ENCODE measurements around the gene KPNB1. TPM values are rescaled to one million over a fixed set of nuclear protein-coding genes. Genes with fewer than 3 reads are reported as not detected.
A peak's percentile ranks its signal among the peaks of the same experiment; 100 is the strongest.

KPNB1 gene
- total RNA-seq, 2 donors from 2014 or later, result 183 to 196 TPM

DNA sequence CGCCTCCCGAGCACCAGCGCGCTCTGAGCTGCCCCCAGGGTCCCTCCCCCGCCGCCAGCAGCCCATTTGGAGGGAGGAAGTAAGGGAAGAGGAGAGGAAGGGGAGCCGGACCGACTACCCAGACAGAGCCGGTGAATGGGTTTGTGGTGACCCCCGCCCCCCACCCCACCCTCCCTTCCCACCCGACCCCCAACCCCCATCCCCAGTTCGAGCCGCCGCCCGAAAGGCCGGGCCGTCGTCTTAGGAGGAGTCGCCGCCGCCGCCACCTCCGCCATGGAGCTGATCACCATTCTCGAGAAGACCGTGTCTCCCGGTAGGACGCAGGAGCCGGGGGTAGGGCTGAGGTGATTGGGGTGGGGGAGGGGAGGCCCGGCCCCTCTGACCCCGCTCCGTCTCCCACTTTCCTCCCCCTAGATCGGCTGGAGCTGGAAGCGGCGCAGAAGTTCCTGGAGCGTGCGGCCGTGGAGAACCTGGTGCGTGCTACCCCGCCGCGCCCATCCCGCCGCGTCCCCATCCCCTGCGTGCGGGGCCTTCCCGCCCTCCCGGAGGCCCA, 329 bp downstream of the KPNB1 start:
- ATAC-seq, result peak; percentile 16
- Mint-ChIP-seq H3K27me3 (no peaks in the 10 kb centered on the region), H3K4me1 (peaks cover 37% of the 10 kb centered on the region), H3K4me3 (peak overlapping the region; percentile 96), H3K36me3 (ENCODE audit: low read depth) (peaks cover 6% of the 10 kb centered on the region), H3K27ac (peak overlapping the region; percentile 92)
- no peaks in the 10 kb centered on the region for H3K9me3 ChIP-seq (ENCODE audit: control insufficient read depth, low read length, poor library complexity, severe bottlenecking)
- DNase-seq, result no peak

DNA sequence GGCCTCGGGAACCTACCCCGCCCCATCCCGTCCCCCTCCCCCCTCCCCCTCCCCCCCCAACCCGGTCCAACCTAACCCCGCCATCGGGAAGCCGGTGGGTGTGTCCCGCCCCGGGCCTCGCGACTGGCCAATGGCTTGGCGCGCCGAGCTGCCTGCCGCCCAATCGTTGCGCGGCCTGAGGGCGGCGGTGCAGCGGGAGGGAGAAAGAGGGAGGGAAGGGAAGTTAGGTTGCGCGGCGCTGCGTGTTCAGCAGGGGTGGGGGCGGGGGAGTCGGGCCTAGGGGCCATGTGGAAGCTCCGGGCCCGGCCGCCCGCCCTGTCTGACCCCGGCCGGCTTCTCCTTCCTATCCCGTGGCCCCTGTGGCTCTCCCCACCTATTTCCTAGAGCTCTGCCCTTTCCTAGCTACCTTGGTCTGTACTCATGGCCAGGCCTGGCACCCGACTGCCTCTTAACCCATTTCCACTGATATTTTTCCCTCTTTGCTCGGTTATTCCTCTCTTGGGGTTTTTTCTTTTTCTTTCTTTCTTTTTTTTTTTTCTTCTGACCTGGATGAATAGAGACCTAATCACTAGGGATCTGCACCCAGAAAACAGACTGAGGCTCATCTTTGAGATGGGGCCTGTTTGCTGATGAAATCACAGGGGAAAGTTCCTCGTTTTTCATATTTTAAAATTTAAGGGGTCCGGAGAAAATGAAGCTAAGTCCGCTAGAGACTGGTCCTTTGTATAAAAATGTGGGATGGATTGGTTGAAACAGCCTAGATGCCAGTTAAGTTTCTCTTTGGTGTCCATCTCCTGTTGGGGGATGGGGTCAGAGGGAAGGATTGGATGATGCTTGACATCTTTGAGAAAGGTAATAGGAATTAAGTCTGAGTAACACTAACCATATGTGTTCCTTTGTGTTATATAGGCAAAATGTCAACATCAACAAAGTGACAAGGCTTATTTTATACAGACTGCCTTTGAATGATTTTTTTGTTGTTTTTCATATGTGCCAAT, 1.1 kb downstream of the KPNB1 start:
- ATAC-seq, result peak; percentile 62
- H3K36me3 Mint-ChIP-seq (ENCODE audit: low read depth), result peaks cover 6% of the 10 kb centered on the region

DNA sequence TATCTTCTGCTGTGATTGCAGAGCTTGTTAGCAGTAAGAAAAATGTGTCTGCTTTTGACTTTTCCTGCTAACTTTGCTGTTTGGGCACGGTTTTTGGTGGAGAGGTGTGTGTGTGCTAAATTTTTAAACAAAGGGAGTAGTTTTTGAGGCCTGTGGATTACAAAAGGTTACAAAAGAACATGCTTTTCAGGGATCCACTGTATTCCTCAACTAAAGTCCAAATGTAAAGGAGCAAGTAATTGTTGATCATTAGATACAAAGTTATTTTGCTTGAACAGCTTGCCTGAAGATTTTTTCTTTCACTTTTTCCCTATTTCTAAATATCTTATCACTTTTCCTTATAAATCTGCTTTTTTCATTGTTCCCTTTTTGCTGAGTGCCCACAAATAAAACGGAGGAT, 2.0 kb downstream of the KPNB1 start:
- H3K4me1 Mint-ChIP-seq, result peaks cover 45% of the 10 kb centered on the region
- no peaks in the 10 kb centered on the region for H3K27me3 Mint-ChIP-seq
- H3K4me3 Mint-ChIP-seq, result peak overlapping the region; percentile 96
- H3K9me3 ChIP-seq (ENCODE audit: control insufficient read depth, low read length, poor library complexity, severe bottlenecking), result no peaks in the 10 kb centered on the region
- ATAC-seq, result no peak
- no peak for DNase-seq
- H3K27ac Mint-ChIP-seq, result peak overlapping the region; percentile 85
- H3K36me3 Mint-ChIP-seq (ENCODE audit: low read depth), result peaks cover 6% of the 10 kb centered on the region

More for the DNA sequence above, 1.1 kb downstream of the KPNB1 start:
- H3K9me3 ChIP-seq (ENCODE audit: control insufficient read depth, low read length, poor library complexity, severe bottlenecking), result no peaks in the 10 kb centered on the region
- Mint-ChIP-seq H3K4me3 (peak overlapping the region; percentile 96), H3K27me3 (no peaks in the 10 kb centered on the region), H3K27ac (peak overlapping the region; percentile 85), H3K4me1 (peaks cover 44% of the 10 kb centered on the region)
- peak; percentile 87 to 89 (median 88) for DNase-seq

DNA sequence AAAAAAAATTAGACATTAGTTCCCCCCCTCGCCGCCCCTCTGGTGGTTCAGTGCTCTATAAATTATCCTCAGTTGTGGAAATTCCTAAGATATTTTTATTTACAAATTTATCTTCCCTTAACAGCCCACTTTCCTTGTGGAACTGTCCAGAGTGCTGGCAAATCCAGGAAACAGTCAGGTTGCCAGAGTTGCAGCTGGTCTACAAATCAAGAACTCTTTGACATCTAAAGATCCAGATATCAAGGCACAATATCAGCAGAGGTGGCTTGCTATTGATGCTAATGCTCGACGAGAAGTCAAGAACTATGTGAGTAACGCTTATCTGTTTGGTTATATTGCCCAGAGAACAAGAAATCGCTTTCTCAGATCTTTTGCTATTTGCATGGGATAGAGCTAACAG, 2.9 kb downstream of the KPNB1 start:
- Mint-ChIP-seq H3K36me3 (ENCODE audit: low read depth) (peaks cover 8% of the 10 kb centered on the region), H3K4me3 (no peak overlapping the region), H3K4me1 (peaks cover 47% of the 10 kb centered on the region), H3K27ac (no peak overlapping the region), H3K27me3 (no peaks in the 10 kb centered on the region)
- DNase-seq (no peak), ATAC-seq (no peak)
- no peaks in the 10 kb centered on the region for H3K9me3 ChIP-seq (ENCODE audit: control insufficient read depth, low read length, poor library complexity, severe bottlenecking)

DNA sequence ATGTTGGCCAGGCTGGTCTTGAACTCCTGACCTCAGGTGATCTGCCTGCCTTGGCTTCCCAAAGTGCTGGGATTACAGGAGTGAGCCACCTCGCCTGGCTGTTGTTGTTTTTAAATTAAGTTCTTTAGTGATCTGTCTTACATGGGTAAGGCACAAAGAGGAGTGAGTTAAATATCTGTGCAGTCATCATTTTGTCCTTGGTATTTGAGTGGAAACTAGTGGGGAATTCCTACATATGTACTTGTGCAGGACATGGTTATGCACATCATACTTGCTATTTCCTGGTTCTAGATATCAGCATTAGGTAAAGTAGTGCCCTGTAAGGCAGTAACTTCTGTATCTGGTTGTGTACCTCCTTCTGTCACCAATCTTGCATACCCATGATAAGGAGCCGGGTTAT, 3.7 kb downstream of the KPNB1 start:
- peaks cover 49% of the 10 kb centered on the region for H3K4me1 Mint-ChIP-seq
- H3K9me3 ChIP-seq (ENCODE audit: control insufficient read depth, low read length, poor library complexity, severe bottlenecking), result no peaks in the 10 kb centered on the region
- ATAC-seq (no peak), DNase-seq (no peak)
- H3K27ac Mint-ChIP-seq, result peak overlapping the region; percentile 16
- no peaks in the 10 kb centered on the region for H3K27me3 Mint-ChIP-seq
- H3K4me3 Mint-ChIP-seq, result peak overlapping the region; percentile 28
- peaks cover 9% of the 10 kb centered on the region for H3K36me3 Mint-ChIP-seq (ENCODE audit: low read depth)

DNA sequence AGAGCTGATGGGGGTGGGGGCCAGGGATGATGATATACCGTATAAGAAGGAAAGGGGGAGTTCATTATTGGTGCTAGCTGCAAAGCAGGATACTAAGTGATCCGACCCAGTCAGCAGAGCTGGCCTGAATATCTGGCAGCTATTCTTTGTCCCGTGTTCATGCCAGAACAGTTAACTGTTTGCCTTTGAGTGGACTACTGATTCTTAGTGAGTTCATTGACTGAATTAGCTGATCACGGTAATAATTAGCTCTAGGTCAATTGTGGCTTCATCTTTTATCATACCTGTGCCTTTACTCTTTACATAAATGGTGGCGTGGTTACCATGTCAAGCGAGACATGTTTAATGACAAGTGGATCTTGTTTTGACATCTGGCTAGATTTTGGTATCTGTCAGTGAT, 5.3 kb downstream of the KPNB1 start:
- DNase-seq (no peak), ATAC-seq (no peak)
- no peaks in the 10 kb centered on the region for H3K9me3 ChIP-seq (ENCODE audit: control insufficient read depth, low read length, poor library complexity, severe bottlenecking)
- Mint-ChIP-seq H3K27ac (peak overlapping the region; percentile 78), H3K4me3 (peak overlapping the region; percentile 28), H3K4me1 (peaks cover 50% of the 10 kb centered on the region), H3K27me3 (no peaks in the 10 kb centered on the region), H3K36me3 (ENCODE audit: low read depth) (peaks cover 10% of the 10 kb centered on the region)

DNA sequence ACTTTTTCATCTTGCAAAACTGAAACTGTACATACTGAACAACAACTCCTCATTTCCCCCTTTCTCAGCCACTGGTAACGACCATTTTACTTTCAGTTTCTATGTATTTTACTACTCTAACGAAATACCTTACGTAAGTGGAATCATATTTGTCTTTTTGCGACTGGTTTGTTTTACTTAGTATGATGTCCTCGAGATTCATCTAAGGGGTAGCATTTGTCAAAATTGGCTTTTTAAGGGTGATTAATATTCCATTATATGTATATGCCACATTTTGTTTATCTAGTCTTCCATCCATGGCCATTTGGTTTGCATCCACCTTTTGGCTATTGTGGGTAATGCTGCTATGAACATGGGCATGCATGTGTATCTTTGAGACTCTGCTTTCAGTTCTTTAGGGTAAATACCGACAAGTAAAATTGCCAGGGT, 10.4 kb downstream of the KPNB1 start:
- no peak for DNase-seq
- H3K4me3 Mint-ChIP-seq, result peak overlapping the region; percentile 87
- peak; percentile 82 for ATAC-seq
- no peaks in the 10 kb centered on the region for H3K9me3 ChIP-seq (ENCODE audit: control insufficient read depth, low read length, poor library complexity, severe bottlenecking)
- no peaks in the 10 kb centered on the region for H3K27me3 Mint-ChIP-seq
- peaks cover 32% of the 10 kb centered on the region for H3K4me1 Mint-ChIP-seq
- peak overlapping the region; percentile 91 for H3K27ac Mint-ChIP-seq
- peaks cover 8% of the 10 kb centered on the region for H3K36me3 Mint-ChIP-seq (ENCODE audit: low read depth)

DNA sequence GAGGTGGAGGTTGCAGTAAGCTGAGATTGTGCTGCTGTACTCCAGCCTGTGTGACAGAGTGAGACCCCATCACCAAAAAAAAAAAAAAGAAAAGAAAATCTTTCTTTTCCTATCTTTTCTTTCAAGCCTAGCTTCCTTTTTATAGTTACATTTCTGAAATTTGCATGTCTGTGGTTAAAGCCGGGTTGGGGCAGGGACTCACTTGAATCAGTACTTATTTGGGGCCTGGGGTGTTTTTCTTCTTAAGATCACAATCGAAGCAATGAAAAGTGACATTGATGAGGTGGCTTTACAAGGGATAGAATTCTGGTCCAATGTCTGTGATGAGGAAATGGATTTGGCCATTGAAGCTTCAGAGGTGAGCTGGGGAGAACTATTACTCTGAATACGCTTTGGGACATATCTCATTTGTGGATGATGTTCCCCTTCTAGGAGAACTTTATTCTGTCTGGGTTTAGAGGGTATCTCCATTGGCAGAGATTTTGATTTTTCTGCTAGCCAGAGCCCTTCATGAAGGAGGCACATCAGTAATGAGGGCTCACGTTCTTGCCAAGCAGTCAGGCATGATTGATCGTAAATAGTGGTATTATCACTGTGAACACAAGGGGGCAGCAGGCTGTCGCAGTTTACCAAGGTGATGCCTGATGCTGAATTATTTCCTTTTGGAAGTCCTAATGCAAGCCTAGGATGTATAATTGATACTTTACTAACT, 14.3 kb downstream of the KPNB1 start:
- H3K9me3 ChIP-seq (ENCODE audit: control insufficient read depth, low read length, poor library complexity, severe bottlenecking), result no peaks in the 10 kb centered on the region
- Mint-ChIP-seq H3K4me3 (no peak overlapping the region), H3K36me3 (ENCODE audit: low read depth) (peaks cover 14% of the 10 kb centered on the region), H3K27ac (peak overlapping the region; percentile 83), H3K4me1 (peaks cover 19% of the 10 kb centered on the region), H3K27me3 (no peaks in the 10 kb centered on the region)
- ATAC-seq, result peak; percentile 70
- peak; percentile 19 to 59 (median 24) for DNase-seq

DNA sequence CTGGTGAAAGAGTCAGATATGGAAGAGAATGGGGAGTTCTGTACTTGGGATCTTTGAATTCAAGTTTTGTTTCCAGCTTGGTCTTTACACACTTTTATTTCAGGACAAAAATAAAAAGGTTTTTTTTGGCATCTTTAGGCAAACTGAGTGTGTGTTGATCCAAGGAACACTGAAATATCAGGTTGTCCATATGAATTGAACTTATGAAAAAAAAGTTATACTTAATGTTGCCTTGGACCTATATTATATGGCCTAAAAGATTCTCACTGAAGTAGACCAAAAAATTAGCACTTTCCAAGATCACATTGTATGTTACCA, 14.9 kb downstream of the KPNB1 start:
- DNase-seq, result no peak
- Mint-ChIP-seq H3K4me1 (peaks cover 18% of the 10 kb centered on the region), H3K36me3 (ENCODE audit: low read depth) (peaks cover 14% of the 10 kb centered on the region), H3K27ac (peak overlapping the region; percentile 83), H3K27me3 (no peaks in the 10 kb centered on the region), H3K4me3 (no peak overlapping the region)
- no peaks in the 10 kb centered on the region for H3K9me3 ChIP-seq (ENCODE audit: control insufficient read depth, low read length, poor library complexity, severe bottlenecking)
- ATAC-seq, result no peak

DNA sequence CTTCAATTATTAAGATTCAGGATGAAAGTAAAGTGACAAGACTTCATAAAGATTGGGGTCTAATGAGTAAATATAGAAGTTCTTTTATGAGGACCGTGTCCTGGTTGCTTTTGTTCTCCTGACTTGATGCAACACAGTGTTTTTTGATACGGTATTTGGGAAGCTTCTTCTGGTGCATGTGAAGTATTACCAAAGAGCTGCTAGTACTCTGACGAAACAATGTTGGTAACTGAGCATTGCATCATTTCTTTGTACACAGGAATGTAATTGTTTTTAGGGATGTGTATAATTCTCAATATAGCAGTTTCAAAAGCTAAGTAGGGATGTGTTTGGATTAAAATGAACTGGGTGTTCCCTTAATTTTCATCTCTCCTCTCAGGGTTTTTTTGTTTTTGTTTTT, 15.9 kb downstream of the KPNB1 start:
- DNase-seq (no peak), ATAC-seq (no peak)
- no peak overlapping the region for H3K27ac Mint-ChIP-seq
- H3K4me1 Mint-ChIP-seq, result peaks cover 20% of the 10 kb centered on the region
- peaks cover 17% of the 10 kb centered on the region for H3K36me3 Mint-ChIP-seq (ENCODE audit: low read depth)
- H3K27me3 Mint-ChIP-seq, result no peaks in the 10 kb centered on the region
- H3K4me3 Mint-ChIP-seq, result no peak overlapping the region
- H3K9me3 ChIP-seq (ENCODE audit: control insufficient read depth, low read length, poor library complexity, severe bottlenecking), result no peaks in the 10 kb centered on the region

DNA sequence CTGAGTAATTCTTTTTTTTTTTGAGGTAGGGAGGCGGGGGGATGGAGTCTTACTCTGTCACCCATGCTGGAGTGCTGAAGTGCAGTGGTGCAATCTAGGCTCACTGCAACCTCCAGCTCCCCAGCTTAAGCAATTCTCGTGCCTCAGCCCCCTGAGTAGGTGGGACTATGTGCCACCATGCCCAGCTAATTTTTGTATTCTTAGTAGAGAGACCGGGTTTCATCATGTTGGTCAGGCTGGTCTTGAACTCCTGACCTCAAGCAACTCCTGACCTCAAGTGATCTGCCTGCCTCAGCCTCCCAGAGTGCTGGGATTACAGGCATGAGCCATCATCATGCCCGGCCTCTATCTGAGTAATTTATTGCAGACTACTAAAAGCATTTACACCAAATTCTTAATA, 19.4 kb downstream of the KPNB1 start:
- no peak overlapping the region for H3K27ac Mint-ChIP-seq
- no peak for ATAC-seq
- no peaks in the 10 kb centered on the region for H3K27me3 Mint-ChIP-seq
- H3K4me1 Mint-ChIP-seq, result peaks cover 20% of the 10 kb centered on the region
- no peaks in the 10 kb centered on the region for H3K9me3 ChIP-seq (ENCODE audit: control insufficient read depth, low read length, poor library complexity, severe bottlenecking)
- no peak for DNase-seq
- peaks cover 17% of the 10 kb centered on the region for H3K36me3 Mint-ChIP-seq (ENCODE audit: low read depth)
- no peak overlapping the region for H3K4me3 Mint-ChIP-seq

DNA sequence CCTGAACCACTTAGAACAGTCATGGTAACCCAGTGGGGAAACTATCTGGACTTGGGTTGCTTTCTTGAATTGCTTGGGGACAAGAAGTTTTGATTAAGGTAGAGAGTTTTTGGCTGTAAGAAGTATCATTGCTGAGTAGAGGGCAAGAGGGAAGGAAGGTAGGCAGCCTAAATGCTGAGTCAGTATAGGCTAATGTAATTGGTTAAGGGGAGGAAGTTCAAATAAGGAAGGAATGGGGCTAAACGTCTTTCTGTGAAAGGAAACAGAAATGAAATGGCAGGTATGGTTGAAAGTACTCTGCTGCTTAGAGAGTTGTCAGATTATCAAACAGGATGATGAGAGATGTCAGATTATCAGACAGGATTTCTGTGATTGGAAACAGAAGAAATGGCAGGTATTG, 20.3 kb downstream of the KPNB1 start:
- DNase-seq (no peak), ATAC-seq (peak; percentile 48)
- H3K9me3 ChIP-seq (ENCODE audit: control insufficient read depth, low read length, poor library complexity, severe bottlenecking), result no peaks in the 10 kb centered on the region
- Mint-ChIP-seq H3K27ac (peak overlapping the region; percentile 78), H3K4me1 (peaks cover 17% of the 10 kb centered on the region), H3K27me3 (no peaks in the 10 kb centered on the region), H3K36me3 (ENCODE audit: low read depth) (peaks cover 13% of the 10 kb centered on the region), H3K4me3 (no peak overlapping the region)

DNA sequence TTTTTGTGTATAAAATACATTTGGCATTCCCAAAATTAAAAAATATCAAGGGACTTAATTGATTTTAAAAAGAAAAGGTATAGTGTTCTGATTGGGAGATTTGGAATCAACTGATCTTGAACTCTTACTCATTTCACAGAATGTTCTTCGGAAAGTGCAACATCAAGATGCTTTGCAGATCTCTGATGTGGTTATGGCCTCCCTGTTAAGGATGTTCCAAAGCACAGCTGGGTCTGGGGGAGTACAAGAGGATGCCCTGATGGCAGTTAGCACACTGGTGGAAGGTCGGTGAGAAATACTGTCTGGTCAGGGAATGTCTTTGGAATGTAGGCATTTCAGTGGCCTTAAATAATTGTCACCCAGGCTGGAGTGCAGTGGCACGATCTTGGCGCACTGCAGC, 24.8 kb downstream of the KPNB1 start:
- Mint-ChIP-seq H3K27me3 (no peaks in the 10 kb centered on the region), H3K4me3 (no peak overlapping the region), H3K36me3 (ENCODE audit: low read depth) (peaks cover 4% of the 10 kb centered on the region), H3K4me1 (peaks cover 15% of the 10 kb centered on the region), H3K27ac (peak overlapping the region; percentile 19)
- DNase-seq, result no peak
- no peaks in the 10 kb centered on the region for H3K9me3 ChIP-seq (ENCODE audit: control insufficient read depth, low read length, poor library complexity, severe bottlenecking)
- no peak for ATAC-seq
